ENCODE measurements around the gene C1orf52.
"Not testable (repeated sequence)": the region's sequence is repeated elsewhere in the genome, so short reads cannot be mapped to it uniquely, and the experiment has no call there.

Gene C1orf52

DNA sequence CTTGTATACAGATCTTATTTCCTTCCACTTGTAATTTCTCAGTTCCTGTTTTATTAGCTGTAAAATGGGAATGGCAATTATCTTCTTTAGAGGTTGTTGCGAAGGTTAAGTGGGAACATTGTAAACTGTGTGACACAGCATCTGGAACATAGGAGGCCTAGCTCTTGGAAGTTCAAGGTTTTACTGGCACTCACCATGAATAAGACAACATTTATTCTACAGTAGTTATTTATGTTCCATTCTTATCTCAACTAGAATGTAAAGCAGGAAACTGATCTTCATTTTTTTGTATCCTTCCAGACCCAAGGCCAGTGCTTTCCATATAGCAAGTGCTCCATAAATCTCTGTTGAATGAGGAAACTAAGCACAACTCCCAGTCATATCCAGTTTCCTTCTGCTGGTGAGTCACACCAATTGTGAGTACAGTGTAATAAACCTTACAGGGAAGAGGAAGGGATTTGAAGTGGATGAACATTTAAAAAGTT, 15.5 kb upstream of the C1orf52 start:
- Mint-ChIP-seq H3K36me3 (peaks cover 27% of the 10 kb centered on the region), H3K4me3 (peak overlapping the region; percentile 81), H3K9me3 (no peaks in the 10 kb centered on the region), H3K27ac (peak overlapping the region; percentile 86), H3K4me1 (peaks cover 53% of the 10 kb centered on the region), H3K27me3 (peaks cover 13% of the 10 kb centered on the region)
- DNase-seq, result no peak
- CTCF ChIA-PET, result interaction anchor here (1.2 to 2.7 kb wide), 4 partner anchors 9 to 330 kb away, joined by 3 to 15 read pairs (median 8); partner anchors contain the start of gene C1orf52

DNA sequence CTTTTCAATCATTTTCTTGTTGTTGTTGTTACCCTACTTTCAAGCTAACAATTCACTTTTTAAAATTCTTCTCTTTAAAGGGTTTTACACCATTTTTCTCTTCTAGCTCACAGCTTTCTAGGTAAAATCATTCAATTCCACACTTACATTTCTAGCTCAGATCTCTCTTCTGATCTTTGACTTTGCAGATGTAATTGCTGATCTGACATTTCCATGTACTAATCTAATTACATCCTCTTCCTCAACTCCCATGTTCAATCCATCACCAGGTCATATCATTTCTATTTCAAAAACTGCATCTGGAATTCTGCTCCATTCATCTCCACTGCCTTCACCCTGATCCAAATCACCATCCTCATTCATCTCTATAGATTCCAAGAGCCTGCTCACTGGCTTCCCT, 13.9 kb upstream of the C1orf52 start:
- no peak for DNase-seq
- H3K4me3 Mint-ChIP-seq, result no peak overlapping the region
- CTCF ChIA-PET, result interaction anchor here (1.1 to 3.9 kb wide), 2 partner anchors 14 to 328 kb away, joined by 3 to 19 read pairs; partner anchors contain the start of gene C1orf52

DNA sequence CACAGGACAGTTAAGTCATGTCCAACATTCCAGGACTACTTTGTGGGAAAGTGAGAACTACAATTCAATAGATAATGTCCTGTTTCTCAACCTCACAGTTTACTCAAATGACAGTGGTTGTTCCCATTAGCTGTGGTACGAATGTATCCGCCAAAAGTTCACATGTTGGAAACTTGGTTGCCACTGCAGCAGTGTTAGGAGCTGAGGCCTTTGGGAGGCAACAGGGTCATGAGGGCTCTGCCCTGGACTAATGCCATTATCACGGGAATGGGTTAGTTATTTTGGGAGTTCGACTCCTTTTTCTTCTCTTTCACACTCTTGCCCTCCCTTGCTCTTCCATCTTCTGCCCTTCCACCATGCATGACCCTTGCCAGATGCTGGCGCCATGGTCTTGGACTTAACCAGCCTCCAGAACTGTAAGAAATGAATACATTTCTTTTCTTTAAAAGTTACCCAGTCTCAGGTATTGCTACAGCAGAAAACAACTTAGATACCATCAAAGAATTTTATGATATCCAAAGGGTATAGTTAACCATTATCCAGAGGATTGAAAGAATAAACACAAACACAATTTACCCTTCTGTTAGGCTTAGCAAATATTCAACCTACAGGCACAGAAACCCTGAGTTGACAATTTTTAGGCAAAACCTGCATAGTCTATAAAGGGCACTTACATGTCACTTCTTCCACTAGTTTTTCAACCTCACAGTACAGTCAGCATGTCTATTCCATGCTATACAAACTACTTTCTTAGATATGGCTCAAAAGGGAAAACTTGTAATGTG, 9.5 kb upstream of the C1orf52 start:
- Mint-ChIP-seq H3K36me3 (peaks cover 51% of the 10 kb centered on the region), H3K4me3 (no peak overlapping the region), H3K27ac (no peak overlapping the region), H3K27me3 (no peaks in the 10 kb centered on the region), H3K9me3 (no peaks in the 10 kb centered on the region), H3K4me1 (peaks cover 22% of the 10 kb centered on the region)
- CTCF ChIA-PET, result no interaction called here
- no peak for DNase-seq

More for the DNA sequence above, 13.9 kb upstream of the C1orf52 start:
- H3K27me3 Mint-ChIP-seq, result no peaks in the 10 kb centered on the region
- no peak overlapping the region for H3K27ac Mint-ChIP-seq
- H3K9me3 Mint-ChIP-seq, result no peaks in the 10 kb centered on the region
- peaks cover 38% of the 10 kb centered on the region for H3K36me3 Mint-ChIP-seq
- peaks cover 45% of the 10 kb centered on the region for H3K4me1 Mint-ChIP-seq

DNA sequence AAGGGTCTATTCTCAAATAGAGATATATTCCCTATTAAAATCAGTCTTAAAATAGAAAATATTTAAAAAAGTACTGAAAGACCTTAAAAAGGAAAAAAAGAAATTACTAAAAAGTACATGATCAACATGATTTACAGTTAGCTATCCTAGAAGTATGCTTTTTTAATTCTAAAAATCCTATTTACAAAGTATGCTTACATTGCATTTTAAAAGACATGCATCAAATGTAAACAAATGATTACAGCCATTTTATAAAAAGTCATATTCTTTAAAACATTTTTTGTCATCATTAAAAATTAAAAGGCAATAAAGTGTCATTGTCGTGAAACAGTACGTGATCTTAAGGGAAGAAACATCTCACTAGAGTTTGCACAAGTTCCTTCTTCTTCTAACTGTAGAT, 7.9 kb upstream of the C1orf52 start:
- H3K4me3 Mint-ChIP-seq, result no peak overlapping the region
- H3K36me3 Mint-ChIP-seq, result peaks cover 47% of the 10 kb centered on the region
- H3K4me1 Mint-ChIP-seq, result peaks cover 8% of the 10 kb centered on the region
- no peaks in the 10 kb centered on the region for H3K27me3 Mint-ChIP-seq
- H3K27ac Mint-ChIP-seq, result no peak overlapping the region
- no peak for DNase-seq
- CTCF ChIA-PET, result no interaction called here
- no peaks in the 10 kb centered on the region for H3K9me3 Mint-ChIP-seq

DNA sequence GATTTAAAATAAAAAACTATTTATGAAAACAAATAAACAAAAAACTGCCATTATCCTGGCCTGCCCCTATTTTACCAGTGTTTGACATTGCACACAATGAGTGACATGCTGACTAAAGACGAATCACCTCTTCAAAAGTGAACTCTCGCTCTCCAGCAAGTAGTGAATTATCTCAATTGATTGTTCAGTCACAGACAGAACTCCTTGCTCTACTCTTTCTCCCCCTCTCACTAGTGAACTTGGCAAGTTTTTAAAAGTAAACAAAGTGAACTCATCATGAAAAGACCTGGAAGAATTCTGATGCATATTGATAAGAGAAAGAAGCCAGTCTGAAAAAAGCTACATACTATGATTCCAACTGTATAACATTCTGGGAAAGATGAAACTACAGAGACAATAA, 4.7 kb upstream of the C1orf52 start:
- no peak overlapping the region for H3K27ac Mint-ChIP-seq
- peaks cover 11% of the 10 kb centered on the region for H3K4me1 Mint-ChIP-seq
- no peaks in the 10 kb centered on the region for H3K27me3 Mint-ChIP-seq
- no peak for DNase-seq
- H3K9me3 Mint-ChIP-seq, result no peaks in the 10 kb centered on the region
- H3K36me3 Mint-ChIP-seq, result peaks cover 39% of the 10 kb centered on the region
- CTCF ChIA-PET, result interaction anchor here (1.2 kb wide), 1 partner anchor 319 kb away, joined by 5 read pairs; no protein-coding TSS in a partner anchor
- no peak overlapping the region for H3K4me3 Mint-ChIP-seq

DNA sequence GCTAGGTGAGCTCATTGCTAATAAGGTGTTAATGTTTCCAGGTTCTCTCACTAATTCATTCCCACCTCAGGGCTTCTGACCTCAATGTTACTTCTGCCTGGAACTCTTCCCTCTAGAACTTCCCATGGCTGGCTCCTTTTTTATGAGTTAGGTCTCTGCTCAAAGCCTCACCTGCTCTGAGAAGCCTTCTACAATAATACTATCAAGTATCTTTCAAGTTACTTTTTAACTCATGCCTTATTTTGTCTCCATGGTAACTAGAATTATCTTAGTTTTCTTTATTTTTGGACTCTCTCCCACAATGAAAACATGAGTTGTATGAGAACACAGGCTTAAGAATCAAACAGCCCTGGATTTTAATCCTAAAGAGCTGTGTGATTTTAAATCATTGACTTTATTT, 3.5 kb upstream of the C1orf52 start:
- Mint-ChIP-seq H3K9me3 (no peaks in the 10 kb centered on the region), H3K4me1 (peaks cover 19% of the 10 kb centered on the region), H3K4me3 (no peak overlapping the region), H3K27ac (no peak overlapping the region), H3K36me3 (peaks cover 40% of the 10 kb centered on the region), H3K27me3 (no peaks in the 10 kb centered on the region)
- DNase-seq, result no peak
- CTCF ChIA-PET, result interaction anchor here (1.1 to 1.2 kb wide), 2 partner anchors 13 to 318 kb away, joined by 3 to 5 read pairs; partner anchors contain the start of gene BCL10

DNA sequence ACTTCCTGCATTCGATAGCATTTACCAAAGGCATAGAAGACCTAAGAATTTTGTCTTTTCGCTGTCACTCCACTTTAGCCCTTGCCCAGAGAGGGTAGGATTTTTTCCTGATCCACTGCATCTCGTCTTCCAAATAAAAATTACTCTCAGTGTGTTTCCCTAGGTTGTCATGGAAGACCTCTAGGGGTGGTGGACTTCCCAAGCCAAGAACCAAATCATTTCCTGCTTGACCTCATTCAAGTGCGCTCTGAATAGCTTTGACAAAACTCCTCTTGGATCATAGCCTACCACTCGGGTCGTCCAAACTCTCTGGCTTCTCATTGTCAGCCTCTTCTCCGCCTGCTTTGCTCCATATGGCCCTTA, 431 bp upstream of the C1orf52 start:
- Mint-ChIP-seq H3K27me3 (no peaks in the 10 kb centered on the region), H3K27ac (peak overlapping the region; percentile 58), H3K4me1 (peaks cover 37% of the 10 kb centered on the region), H3K36me3 (peaks cover 46% of the 10 kb centered on the region), H3K9me3 (no peaks in the 10 kb centered on the region), H3K4me3 (peak overlapping the region; percentile 97)
- DNase-seq, result no peak
- CTCF ChIA-PET, result interaction anchor here (0.7 to 15.6 kb wide), 20 partner anchors 12 to 319 kb away, joined by 3 to 206 read pairs (median 5); partner anchors contain the start of genes BCL10 and SYDE2

DNA sequence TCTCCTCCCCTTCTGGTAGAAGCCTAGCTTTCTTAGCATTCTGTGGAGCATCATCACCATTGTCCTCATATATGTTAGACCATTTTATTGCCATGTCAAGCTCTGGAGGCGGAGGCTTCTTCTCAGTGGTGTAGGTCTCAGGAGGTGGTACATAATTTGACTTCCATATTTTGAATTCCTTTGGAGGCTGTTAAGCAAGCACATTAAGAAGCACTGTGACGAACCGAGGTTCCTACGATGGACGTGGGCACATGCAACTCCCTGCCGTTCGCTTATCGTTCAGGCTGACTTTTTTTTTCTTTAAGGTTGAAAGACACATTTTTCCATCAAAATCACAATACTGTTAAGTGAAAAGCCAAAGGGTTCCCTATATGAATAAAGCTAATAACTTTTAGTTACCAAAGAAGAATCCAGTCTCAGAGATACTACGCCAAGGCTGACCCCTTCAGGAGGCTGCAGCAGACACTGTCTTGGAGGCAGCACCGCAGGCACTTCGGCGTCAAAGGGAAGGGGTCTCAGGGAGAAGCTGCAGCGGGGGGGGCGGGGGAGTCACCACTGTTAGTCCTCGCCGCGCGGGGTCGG, 835 bp downstream of the C1orf52 start:
- DNase-seq, result no peak
- Mint-ChIP-seq H3K9me3 (no peaks in the 10 kb centered on the region), H3K4me3 (peak overlapping the region; percentile 97), H3K36me3 (peaks cover 42% of the 10 kb centered on the region), H3K27me3 (no peaks in the 10 kb centered on the region), H3K27ac (peak overlapping the region; percentile 94), H3K4me1 (peaks cover 42% of the 10 kb centered on the region)
- CTCF ChIA-PET, result interaction anchor here (0.7 to 15.6 kb wide), 26 partner anchors 9 to 317 kb away, joined by 3 to 206 read pairs (median 4); partner anchors contain the start of genes BCL10 and SYDE2

DNA sequence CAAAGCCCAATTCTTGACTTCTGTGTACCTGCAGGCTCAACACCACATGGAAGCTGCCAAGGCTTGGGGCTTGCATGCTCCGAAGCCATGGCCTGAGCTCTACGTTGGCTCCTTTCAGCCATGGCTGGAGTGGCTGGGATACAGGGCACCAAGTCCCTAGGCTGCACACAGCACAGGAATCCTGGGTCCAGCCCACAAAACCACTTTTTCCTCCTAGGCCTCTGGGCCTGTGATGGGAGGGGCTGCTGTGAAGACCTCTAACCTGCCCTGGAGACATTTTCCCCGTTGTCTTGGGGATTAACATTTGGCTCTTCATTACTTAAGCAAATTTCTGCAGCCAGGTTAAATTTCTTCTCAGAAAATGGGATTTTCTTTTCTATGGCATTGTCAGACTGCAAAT, 10.4 kb downstream of the C1orf52 start:
- DNase-seq, H3K27ac Mint-ChIP-seq, H3K27me3 Mint-ChIP-seq, H3K9me3 Mint-ChIP-seq, H3K4me3 Mint-ChIP-seq: not testable (repeated sequence)
- Mint-ChIP-seq H3K36me3 (peaks cover 28% of the 10 kb centered on the region), H3K4me1 (peaks cover 14% of the 10 kb centered on the region)
- CTCF ChIA-PET, result interaction anchor here (1.2 to 15.6 kb wide), 4 partner anchors 9 to 305 kb away, joined by 3 to 206 read pairs (median 4); partner anchors contain the start of gene C1orf52

DNA sequence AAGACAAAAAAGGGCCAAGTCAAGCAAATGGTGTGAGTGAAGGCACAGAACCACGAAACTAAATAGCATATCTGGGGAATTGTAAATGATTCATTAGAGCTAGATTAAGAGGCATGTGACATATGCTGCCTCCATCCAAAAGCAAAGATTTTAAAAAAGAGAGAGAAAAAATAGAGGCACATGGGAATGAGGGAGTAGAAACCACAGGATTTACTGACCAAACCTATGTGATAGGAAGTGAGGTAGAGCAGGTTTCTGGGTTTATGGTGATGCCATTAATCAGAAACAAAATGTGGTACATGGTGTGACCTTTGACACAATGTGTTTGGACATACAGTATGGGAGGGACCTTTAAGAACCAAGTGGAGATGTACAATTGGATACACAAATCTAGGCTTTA, 13.6 kb downstream of the C1orf52 start:
- DNase-seq, result no peak
- H3K36me3 Mint-ChIP-seq, result peaks cover 17% of the 10 kb centered on the region
- no peak overlapping the region for H3K4me3 Mint-ChIP-seq
- no peaks in the 10 kb centered on the region for H3K27me3 Mint-ChIP-seq
- no peak overlapping the region for H3K27ac Mint-ChIP-seq
- CTCF ChIA-PET, result interaction anchor here (1.0 to 2.7 kb wide), 4 partner anchors 9 to 301 kb away, joined by 3 to 17 read pairs (median 7); no protein-coding TSS in a partner anchor
- H3K4me1 Mint-ChIP-seq, result peaks cover 14% of the 10 kb centered on the region
- H3K9me3 Mint-ChIP-seq, result peaks cover 4% of the 10 kb centered on the region

DNA sequence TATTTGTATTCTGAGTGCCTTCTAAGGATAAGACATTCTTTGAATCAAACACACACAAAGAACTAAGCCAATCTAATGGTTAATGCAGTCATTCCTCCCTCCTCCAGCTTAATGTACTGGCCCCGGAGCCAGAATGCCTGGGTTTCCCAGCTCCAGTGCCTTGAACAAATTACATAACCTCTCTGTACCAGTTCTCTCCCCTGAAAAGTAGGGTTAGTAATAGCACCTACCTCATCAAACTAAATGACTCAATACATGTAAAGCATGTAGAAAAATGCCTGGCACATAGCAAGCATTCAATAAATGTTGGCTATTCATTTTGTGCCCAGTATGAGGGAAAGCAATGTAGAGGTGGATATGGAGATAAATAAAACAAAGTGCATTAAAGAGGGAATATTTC, 14.0 kb downstream of the C1orf52 start:
- Mint-ChIP-seq H3K36me3 (peaks cover 13% of the 10 kb centered on the region), H3K9me3 (peaks cover 4% of the 10 kb centered on the region), H3K27ac (no peak overlapping the region), H3K27me3 (no peaks in the 10 kb centered on the region), H3K4me3 (no peak overlapping the region), H3K4me1 (peaks cover 18% of the 10 kb centered on the region)
- DNase-seq, result no peak
- CTCF ChIA-PET, result interaction anchor here (0.9 to 2.7 kb wide), 3 partner anchors 10 to 300 kb away, joined by 3 to 17 read pairs (median 7); no protein-coding TSS in a partner anchor

DNA sequence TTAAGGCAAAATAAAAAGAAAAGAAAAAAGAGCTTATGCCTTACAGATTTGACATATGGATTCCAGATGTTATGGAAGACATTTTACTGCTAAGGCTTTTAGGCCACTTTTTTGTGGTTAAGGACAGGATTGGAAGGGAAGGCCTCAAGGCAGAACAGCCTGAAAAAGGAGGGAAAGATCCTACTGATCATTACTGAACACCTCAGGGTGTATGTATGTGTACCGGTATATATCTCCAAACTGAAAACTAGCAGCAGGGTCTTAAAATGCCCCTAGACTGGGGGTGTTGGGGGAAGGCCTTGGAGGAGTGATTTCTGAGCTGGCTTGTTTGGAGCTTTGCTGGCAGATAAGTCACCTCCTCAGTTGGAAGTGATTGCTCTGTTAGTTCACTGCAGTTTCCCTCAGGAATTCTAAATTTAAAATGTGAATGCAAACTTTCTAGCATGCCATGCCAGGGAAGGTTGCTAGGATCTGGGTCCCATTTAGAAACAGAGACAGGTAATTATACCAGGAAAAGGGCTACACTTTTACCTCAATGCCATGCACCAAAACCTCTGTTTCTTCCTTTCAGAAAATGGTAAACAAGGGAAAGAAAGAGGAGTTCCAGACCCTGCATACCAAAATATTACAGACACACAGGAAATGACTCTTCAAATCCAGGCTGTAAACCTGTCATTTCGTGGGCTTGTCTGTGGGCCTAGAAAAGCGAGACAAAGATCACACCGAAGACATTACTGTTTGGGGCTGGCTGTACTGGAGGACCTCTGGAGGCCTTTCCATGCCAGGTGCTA, 15.0 kb downstream of the C1orf52 start:
- Mint-ChIP-seq H3K27ac (no peak overlapping the region), H3K36me3 (peaks cover 3% of the 10 kb centered on the region), H3K27me3 (no peaks in the 10 kb centered on the region), H3K4me3 (no peak overlapping the region), H3K4me1 (peaks cover 21% of the 10 kb centered on the region), H3K9me3 (peaks cover 1% of the 10 kb centered on the region)
- DNase-seq, result no peak
- CTCF ChIA-PET, result interaction anchor here (0.9 to 2.7 kb wide), 6 partner anchors 11 to 300 kb away, joined by 3 to 17 read pairs (median 6); partner anchors contain the start of gene C1orf52

DNA sequence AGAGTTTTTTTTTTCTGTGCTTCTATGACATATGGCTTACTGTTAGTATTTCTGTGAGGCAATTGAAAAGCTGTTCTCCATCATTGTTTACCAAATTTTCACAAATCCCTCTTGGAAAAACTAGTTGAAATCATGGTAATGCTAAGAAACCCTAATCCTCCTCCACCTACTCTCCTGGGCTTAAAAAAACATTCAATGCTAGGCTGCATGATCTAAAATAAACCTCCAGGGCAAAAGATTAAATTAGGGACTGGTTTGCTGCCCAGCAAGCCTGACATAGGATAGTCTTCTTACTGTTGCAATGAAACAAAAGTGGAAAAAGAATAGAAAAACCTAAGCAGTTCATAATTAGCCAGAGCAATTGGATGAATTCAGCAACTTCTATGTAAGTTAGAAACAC, 16.1 kb downstream of the C1orf52 start:
- CTCF ChIA-PET, result interaction anchor here (1.3 to 2.1 kb wide), 3 partner anchors 11 to 298 kb away, joined by 6 to 8 read pairs (median 7); partner anchors contain the start of gene C1orf52
- DNase-seq, result no peak
- no peaks in the 10 kb centered on the region for H3K36me3 Mint-ChIP-seq
- peaks cover 21% of the 10 kb centered on the region for H3K4me1 Mint-ChIP-seq
- H3K27me3 Mint-ChIP-seq, result no peaks in the 10 kb centered on the region
- no peaks in the 10 kb centered on the region for H3K9me3 Mint-ChIP-seq
- no peak overlapping the region for H3K4me3 Mint-ChIP-seq
- H3K27ac Mint-ChIP-seq, result no peak overlapping the region
